ENCODE data around the gene ZNF462. TPM values are rescaled to one million over a fixed set of nuclear protein-coding genes. Genes with fewer than 3 reads are reported as not detected.

The ZNF462 gene
- total and polyA plus RNA-seq, 2 of the 13 experiments (the other 11 are each of a cell fraction or from before 2014, with no cell fraction given), result not detected

GRCh38 chr9:106828070-106828469 lies 34.9 kb upstream of the ZNF462 start:
- no peaks in the 10 kb centered on the region for H3K27me3 ChIP-seq (ENCODE audit: control insufficient read depth in 1 of 2, insufficient read depth in 2 of 2, low read length in 2 of 2)
- no peak overlapping the region for H3K4me3 ChIP-seq (replicated peaks in 1 of 3; ENCODE audit: insufficient read depth in 1 of 3, low read depth in 2 of 3, low read length in 3 of 3)
- no peaks in the 10 kb centered on the region for H3K9me3 ChIP-seq (ENCODE audit: low read length)
- no peaks in the 10 kb centered on the region for H3K79me2 ChIP-seq (ENCODE audit: insufficient read depth, low read length)
- in situ Hi-C loops (cut with HindIII; ENCODE audit: extremely low pct_ligation_motif_present, low pct_unique_long_range_greater_than_20kb) (no loop called here), intact Hi-C loops (cut with micrococcal nuclease; ENCODE audit: unreplicated experiment) (loop anchor here (5.0 kb wide), 1 partner anchor 559 kb away; no protein-coding TSS in a partner anchor)
- BruUV-seq (replicated peaks), result no TSS peak
- H2AFZ ChIP-seq (ENCODE audit: low read length), result no peak overlapping the region
- H4K20me1 ChIP-seq (ENCODE audit: insufficient read depth, low read length), result no peaks in the 10 kb centered on the region
- no peak overlapping the region for H3K9ac ChIP-seq (ENCODE audit: insufficient read depth, low read depth, low read length)
- ChIA-PET CTCF (ENCODE audit: low intra/inter-chr PET ratio, low total read pairs) (no interaction called here), POLR2A (no interaction called here)
- no peak for FAIRE-seq
- no peak for ATAC-seq
- WGBS (ENCODE audit: low lambda C conversion rate), result 0% methylated on average over 3 of the region's 3 CpGs
- H3K36me3 ChIP-seq (replicated peaks in 1 of 2; ENCODE audit: control insufficient read depth in 1 of 2, insufficient read depth in 2 of 2, low read length in 2 of 2), result no peaks in the 10 kb centered on the region
- H3K27ac ChIP-seq (ENCODE audit: extremely low read length, insufficient read depth, low read length), result no peak overlapping the region
- TF ChIP-seq BCL3 (CRISPR knock-in tag; IDR thresholded peaks at IDR 0.05), result no peak
- no peak for TF ChIP-seq XBP1 (CRISPR knock-in tag; IDR thresholded peaks at IDR 0.05)
- TF ChIP-seq ZFP41 (CRISPR knock-in tag; IDR thresholded peaks at IDR 0.05; ENCODE audit: borderline replicate concordance), result no peak
- no peak for TF ChIP-seq ZNF142 (CRISPR knock-in tag; IDR thresholded peaks at IDR 0.05)
- TF ChIP-seq SRSF9 (IDR thresholded peaks at IDR 0.05; ENCODE audit: borderline replicate concordance, insufficient read depth, low read depth, low read length, poor library complexity, severe bottlenecking), result no peak
- H3K4me2 ChIP-seq (ENCODE audit: low read depth, low read length), result no peak overlapping the region
- no peaks in the 10 kb centered on the region for H3K4me1 ChIP-seq (ENCODE audit: insufficient read depth, low read length)
- DNase-seq (ENCODE audit: low spot score), result no peak
